ENCODE results near the gene PDE5A.

GRCh38 chr4:119493419-119493818 is 135.2 kb downstream of the PDE5A start:
- TF ChIP-seq, protein P1, sequence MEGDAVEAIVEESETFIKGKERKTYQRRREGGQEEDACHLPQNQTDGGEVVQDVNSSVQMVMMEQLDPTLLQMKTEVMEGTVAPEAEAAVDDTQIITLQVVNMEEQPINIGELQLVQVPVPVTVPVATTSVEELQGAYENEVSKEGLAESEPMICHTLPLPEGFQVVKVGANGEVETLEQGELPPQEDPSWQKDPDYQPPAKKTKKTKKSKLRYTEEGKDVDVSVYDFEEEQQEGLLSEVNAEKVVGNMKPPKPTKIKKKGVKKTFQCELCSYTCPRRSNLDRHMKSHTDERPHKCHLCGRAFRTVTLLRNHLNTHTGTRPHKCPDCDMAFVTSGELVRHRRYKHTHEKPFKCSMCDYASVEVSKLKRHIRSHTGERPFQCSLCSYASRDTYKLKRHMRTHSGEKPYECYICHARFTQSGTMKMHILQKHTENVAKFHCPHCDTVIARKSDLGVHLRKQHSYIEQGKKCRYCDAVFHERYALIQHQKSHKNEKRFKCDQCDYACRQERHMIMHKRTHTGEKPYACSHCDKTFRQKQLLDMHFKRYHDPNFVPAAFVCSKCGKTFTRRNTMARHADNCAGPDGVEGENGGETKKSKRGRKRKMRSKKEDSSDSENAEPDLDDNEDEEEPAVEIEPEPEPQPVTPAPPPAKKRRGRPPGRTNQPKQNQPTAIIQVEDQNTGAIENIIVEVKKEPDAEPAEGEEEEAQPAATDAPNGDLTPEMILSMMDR (IDR thresholded peaks at IDR 0.05), result peak in 2 of 5 experiments; percentile 10 to 15
- TF ChIP-seq POLR2A (IDR thresholded peaks at IDR 0.05), result no peak
- TF ChIP-seq EP300 (IDR thresholded peaks at IDR 0.05), result no peak

All from tibial nerve (tissue), 4 donors.